Activated CD8-positive, alpha-beta memory T cell treated with anti-CD3 and anti-CD28 coated beads, Interleukin-2, amount 10 ng/mL, durations not matched to agents 7 days and 5 days (primary cell): ENCODE data around the gene ETS2. TPM values are rescaled to one million over a fixed set of nuclear protein-coding genes. Genes with fewer than 3 reads are reported as not detected.

Source experiments
- ATAC-seq: fragments of 150-1000 bp; cut with Tn5 transposase; one replicate; pipeline ENCODE4 v1.10.0; 2021; ENCODE audit warnings: moderate library complexity
- CTCF ChIA-PET: fragments of 350-600 bp; sonication (Branson Sonifier 250); formaldehyde crosslinking; loops from one replicate; lab custom pipeline; 2021; ENCODE audit warnings: antibody characterized with exemption; lab: Charles Lee
- DNase-seq: peaks from one replicate; pipeline ENCODE4 v3.0.0-alpha.2; 2020
- H3K27ac Mint-ChIP-seq: one replicate; pipeline ENCODE4 v1.8.0; 2021; ENCODE audit warnings: mild to moderate bottlenecking, mixed read lengths
- H3K27me3 Mint-ChIP-seq: one replicate; pipeline ENCODE4 v1.8.0; 2021; ENCODE audit warnings: mixed read lengths
- H3K36me3 Mint-ChIP-seq: one replicate; pipeline ENCODE4 v1.8.0; 2021; ENCODE audit warnings: mild to moderate bottlenecking, mixed read lengths
- H3K4me1 Mint-ChIP-seq: one replicate; pipeline ENCODE4 v1.8.0; 2021; ENCODE audit warnings: mixed read lengths
- H3K4me3 Mint-ChIP-seq: one replicate; pipeline ENCODE4 v1.8.0; 2021; ENCODE audit warnings: mild to moderate bottlenecking, moderate library complexity, mixed read lengths
- H3K9me3 Mint-ChIP-seq: one replicate; pipeline ENCODE4 v1.8.0; 2022; ENCODE audit warnings: low read depth, mixed read lengths
- total RNA-seq, 2 experiments: library from RNA; stranded (reverse); gene quantifications; one replicate each; pipeline ENCODE4 v1.2.3, GENCODE V29; 2021

The ETS2 gene
- total RNA-seq, 2 experiments from 2014 or later: 13.0 to 33.5 TPM

- Mint-ChIP-seq H3K27ac (no peak overlapping the region), H3K4me3 (no peak overlapping the region), H3K36me3 (no peaks in the 10 kb centered on the region), H3K27me3 (peaks cover 3% of the 10 kb centered on the region), H3K9me3 (no peaks in the 10 kb centered on the region), H3K4me1 (no peaks in the 10 kb centered on the region)
- ATAC-seq (no peak), DNase-seq (no peak)
- CTCF ChIA-PET: no interaction called here
Measured at GRCh38 chr21:38847556-38847955, 41.8 kb downstream of the ETS2 start.

- ATAC-seq: no peak
- no peaks in the 10 kb centered on the region for H3K36me3 Mint-ChIP-seq
- peaks cover 3% of the 10 kb centered on the region for H3K27me3 Mint-ChIP-seq
Measured at GRCh38 chr21:38848187-38848609, 42.5 kb downstream of the ETS2 start.

GRCh38 chr21:38849776-38850175, 44.0 kb downstream of the ETS2 start:
- Mint-ChIP-seq H3K4me3 (no peak overlapping the region), H3K27me3 (peaks cover 5% of the 10 kb centered on the region), H3K4me1 (no peaks in the 10 kb centered on the region), H3K9me3 (no peaks in the 10 kb centered on the region), H3K27ac (no peak overlapping the region), H3K36me3 (no peaks in the 10 kb centered on the region)
- CTCF ChIA-PET: no interaction called here
- ATAC-seq: no peak
- DNase-seq: no peak

More at GRCh38 chr21:38848187-38848609, 42.5 kb downstream of the ETS2 start:
- no peak for DNase-seq
- Mint-ChIP-seq H3K9me3 (no peaks in the 10 kb centered on the region), H3K4me3 (no peak overlapping the region), H3K27ac (no peak overlapping the region), H3K4me1 (no peaks in the 10 kb centered on the region)
- CTCF ChIA-PET: no interaction called here

GRCh38 chr21:38850277-38850951, 44.7 kb downstream of the ETS2 start:
- no peak for ATAC-seq
- H3K36me3 Mint-ChIP-seq: no peaks in the 10 kb centered on the region
- no peak for DNase-seq
- H3K9me3 Mint-ChIP-seq: no peaks in the 10 kb centered on the region
- CTCF ChIA-PET: no interaction called here
- H3K4me1 Mint-ChIP-seq: no peaks in the 10 kb centered on the region
- no peak overlapping the region for H3K4me3 Mint-ChIP-seq
- H3K27me3 Mint-ChIP-seq: peaks cover 6% of the 10 kb centered on the region
- no peak overlapping the region for H3K27ac Mint-ChIP-seq

- DNase-seq: no peak
- ATAC-seq: no peak
- Mint-ChIP-seq H3K4me1 (no peaks in the 10 kb centered on the region), H3K27me3 (peaks cover 6% of the 10 kb centered on the region), H3K27ac (no peak overlapping the region), H3K36me3 (no peaks in the 10 kb centered on the region), H3K4me3 (no peak overlapping the region), H3K9me3 (no peaks in the 10 kb centered on the region)
- CTCF ChIA-PET: no interaction called here
Measured at GRCh38 chr21:38851101-38851500, 45.4 kb downstream of the ETS2 start.

- ATAC-seq: no peak
- no peak for DNase-seq
- H3K27me3 Mint-ChIP-seq: peaks cover 6% of the 10 kb centered on the region
- no peak overlapping the region for H3K27ac Mint-ChIP-seq
- no peaks in the 10 kb centered on the region for H3K9me3 Mint-ChIP-seq
- H3K4me1 Mint-ChIP-seq: no peaks in the 10 kb centered on the region
- CTCF ChIA-PET: no interaction called here
- no peaks in the 10 kb centered on the region for H3K36me3 Mint-ChIP-seq
- H3K4me3 Mint-ChIP-seq: no peak overlapping the region
Measured at GRCh38 chr21:38852278-38852677, 46.5 kb downstream of the ETS2 start.

- Mint-ChIP-seq H3K9me3 (no peaks in the 10 kb centered on the region), H3K4me3 (no peak overlapping the region), H3K27ac (no peak overlapping the region)
Measured at GRCh38 chr21:38852708-38853107, 47.0 kb downstream of the ETS2 start.

GRCh38 chr21:38853421-38853919, 47.7 kb downstream of the ETS2 start:
- H3K9me3 Mint-ChIP-seq: no peaks in the 10 kb centered on the region
- no peak overlapping the region for H3K4me3 Mint-ChIP-seq
- CTCF ChIA-PET: no interaction called here
- H3K27ac Mint-ChIP-seq: no peak overlapping the region
- no peaks in the 10 kb centered on the region for H3K4me1 Mint-ChIP-seq
- DNase-seq: no peak
- peaks cover 6% of the 10 kb centered on the region for H3K27me3 Mint-ChIP-seq
- H3K36me3 Mint-ChIP-seq: no peaks in the 10 kb centered on the region
- ATAC-seq: no peak

More at GRCh38 chr21:38852708-38853107, 47.0 kb downstream of the ETS2 start:
- no peaks in the 10 kb centered on the region for H3K4me1 Mint-ChIP-seq
- ATAC-seq (no peak), DNase-seq (no peak)
- CTCF ChIA-PET: no interaction called here
- peaks cover 6% of the 10 kb centered on the region for H3K27me3 Mint-ChIP-seq
- H3K36me3 Mint-ChIP-seq: no peaks in the 10 kb centered on the region

GRCh38 chr21:38857152-38857825, 51.6 kb downstream of the ETS2 start:
- DNase-seq: no peak
- Mint-ChIP-seq H3K27me3 (peaks cover 3% of the 10 kb centered on the region), H3K4me3 (no peak overlapping the region), H3K9me3 (no peaks in the 10 kb centered on the region), H3K36me3 (no peaks in the 10 kb centered on the region), H3K4me1 (peaks cover 4% of the 10 kb centered on the region), H3K27ac (no peak overlapping the region)
- CTCF ChIA-PET: no interaction called here
- ATAC-seq: no peak

- Mint-ChIP-seq H3K4me3 (no peak overlapping the region), H3K27me3 (peaks cover 3% of the 10 kb centered on the region), H3K9me3 (no peaks in the 10 kb centered on the region), H3K36me3 (no peaks in the 10 kb centered on the region), H3K4me1 (peaks cover 6% of the 10 kb centered on the region), H3K27ac (no peak overlapping the region)
- CTCF ChIA-PET: no interaction called here
- DNase-seq: no peak
- ATAC-seq: no peak
Measured at GRCh38 chr21:38858026-38858811, 52.5 kb downstream of the ETS2 start.

GRCh38 chr21:38858812-38859205, 53.1 kb downstream of the ETS2 start:
- CTCF ChIA-PET: no interaction called here
- no peak for DNase-seq
- no peak for ATAC-seq
- Mint-ChIP-seq H3K4me3 (no peak overlapping the region), H3K36me3 (no peaks in the 10 kb centered on the region), H3K27ac (no peak overlapping the region), H3K9me3 (no peaks in the 10 kb centered on the region), H3K27me3 (peaks cover 3% of the 10 kb centered on the region), H3K4me1 (peaks cover 6% of the 10 kb centered on the region)

- no peak for DNase-seq
- Mint-ChIP-seq H3K4me3 (no peak overlapping the region), H3K36me3 (no peaks in the 10 kb centered on the region), H3K9me3 (no peaks in the 10 kb centered on the region), H3K27ac (no peak overlapping the region), H3K27me3 (peaks cover under 1% of the 10 kb centered on the region), H3K4me1 (peaks cover 6% of the 10 kb centered on the region)
- no peak for ATAC-seq
- CTCF ChIA-PET: no interaction called here
Measured at GRCh38 chr21:38859852-38860251, 54.1 kb downstream of the ETS2 start.

- Mint-ChIP-seq H3K4me3 (no peak overlapping the region), H3K27ac (no peak overlapping the region), H3K27me3 (peaks cover 9% of the 10 kb centered on the region), H3K4me1 (peaks cover 6% of the 10 kb centered on the region), H3K9me3 (no peaks in the 10 kb centered on the region), H3K36me3 (no peaks in the 10 kb centered on the region)
- no peak for ATAC-seq
- CTCF ChIA-PET: no interaction called here
- no peak for DNase-seq
Measured at GRCh38 chr21:38861056-38861455, 55.3 kb downstream of the ETS2 start.
